GM19467 (cell line): Measurements from ENCODE around the gene BEND5.

ENCODE experiments used
- ATAC-seq: cut with Tn5 transposase; IDR thresholded peaks from one replicate; pipeline ENCODE4 v1.9.1; 2021; ENCODE audit warnings: mild to moderate bottlenecking, moderate library complexity; ENCODE audit not compliant: unreplicated experiment

The BEND5 gene, protein sequence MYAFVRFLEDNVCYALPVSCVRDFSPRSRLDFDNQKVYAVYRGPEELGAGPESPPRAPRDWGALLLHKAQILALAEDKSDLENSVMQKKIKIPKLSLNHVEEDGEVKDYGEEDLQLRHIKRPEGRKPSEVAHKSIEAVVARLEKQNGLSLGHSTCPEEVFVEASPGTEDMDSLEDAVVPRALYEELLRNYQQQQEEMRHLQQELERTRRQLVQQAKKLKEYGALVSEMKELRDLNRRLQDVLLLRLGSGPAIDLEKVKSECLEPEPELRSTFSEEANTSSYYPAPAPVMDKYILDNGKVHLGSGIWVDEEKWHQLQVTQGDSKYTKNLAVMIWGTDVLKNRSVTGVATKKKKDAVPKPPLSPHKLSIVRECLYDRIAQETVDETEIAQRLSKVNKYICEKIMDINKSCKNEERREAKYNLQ

DNA sequence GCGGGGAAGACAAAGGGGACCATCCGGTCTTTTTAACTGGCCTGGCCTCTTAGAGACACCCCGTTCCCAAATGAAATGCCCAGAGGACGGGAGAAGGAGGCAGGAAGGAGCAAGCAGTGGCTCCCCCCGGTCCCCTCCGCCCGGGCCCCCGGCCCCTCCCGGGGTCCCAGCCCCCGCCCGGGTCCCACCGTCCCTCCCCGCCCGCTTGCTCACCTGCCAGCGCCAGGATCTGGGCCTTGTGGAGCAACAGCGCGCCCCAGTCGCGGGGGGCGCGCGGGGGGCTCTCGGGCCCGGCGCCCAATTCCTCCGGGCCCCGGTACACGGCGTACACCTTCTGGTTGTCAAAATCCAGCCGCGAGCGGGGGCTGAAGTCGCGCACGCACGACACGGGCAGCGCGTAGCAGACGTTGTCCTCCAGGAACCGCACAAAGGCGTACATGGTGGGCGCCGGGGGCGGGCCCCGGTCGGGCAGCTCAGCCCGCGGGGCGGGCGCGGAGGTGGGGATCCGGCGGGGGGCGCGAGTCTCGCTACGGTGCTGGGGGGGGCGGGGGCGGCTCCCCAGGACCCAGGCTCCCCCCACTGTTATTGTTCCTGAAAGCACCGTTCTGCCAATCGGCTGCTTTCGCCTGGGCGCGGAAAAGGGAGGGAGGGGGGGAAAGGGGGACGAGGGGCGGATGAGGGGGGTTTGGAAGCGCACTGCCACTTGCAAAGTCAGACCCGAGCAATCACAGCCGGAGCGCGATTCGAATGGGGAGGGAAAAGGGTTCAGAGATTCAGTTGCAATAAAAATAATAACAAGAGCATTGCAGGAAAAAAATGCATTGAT is at the start of gene BEND5:
Gene BEND5 (minus strand): TSS at position 499 of the 826 bp plus-strand sequence. CDS start 60 bp downstream, at position 439.
- ATAC-seq, result no peak

DNA sequence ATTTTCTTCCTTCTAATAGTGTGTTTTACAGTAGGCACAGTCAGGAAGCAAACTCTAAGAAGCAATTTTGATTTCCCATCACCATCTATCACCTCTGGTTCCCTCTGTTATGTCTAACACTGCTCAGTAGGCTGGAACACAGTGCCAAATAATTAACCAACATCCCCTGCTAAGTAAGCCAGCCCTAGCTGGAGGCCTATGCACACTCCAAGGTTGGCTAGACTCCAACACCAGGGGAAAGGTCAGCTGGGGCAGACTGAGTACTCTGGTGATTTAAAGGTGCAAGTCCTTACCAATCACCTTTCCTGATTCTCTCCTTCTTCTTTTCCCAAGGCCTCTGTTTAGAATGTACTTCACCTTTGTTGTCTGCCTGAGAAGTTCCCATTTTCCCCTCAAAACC is 46.5 kb upstream of the BEND5 start:
- no peak for ATAC-seq

DNA sequence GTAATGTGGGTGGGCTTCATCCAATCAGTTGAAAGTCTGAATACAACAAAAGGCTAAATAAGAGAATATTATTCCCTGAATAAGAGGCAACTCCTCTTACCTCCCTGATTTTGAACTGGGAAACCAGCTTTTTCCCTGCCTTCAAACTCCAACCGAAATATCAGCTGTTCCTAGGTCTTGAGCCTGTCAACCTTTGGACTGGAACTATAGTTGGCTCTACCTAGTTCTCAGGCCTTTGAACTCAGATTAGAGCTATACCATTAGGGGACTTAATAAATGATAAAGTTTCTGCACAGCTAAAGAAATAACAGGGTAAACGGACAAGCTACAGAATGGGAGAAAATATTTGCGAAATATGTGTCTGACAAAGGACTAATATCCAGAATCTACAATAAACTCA is 43.8 kb upstream of the BEND5 start:
- ATAC-seq, result no peak

DNA sequence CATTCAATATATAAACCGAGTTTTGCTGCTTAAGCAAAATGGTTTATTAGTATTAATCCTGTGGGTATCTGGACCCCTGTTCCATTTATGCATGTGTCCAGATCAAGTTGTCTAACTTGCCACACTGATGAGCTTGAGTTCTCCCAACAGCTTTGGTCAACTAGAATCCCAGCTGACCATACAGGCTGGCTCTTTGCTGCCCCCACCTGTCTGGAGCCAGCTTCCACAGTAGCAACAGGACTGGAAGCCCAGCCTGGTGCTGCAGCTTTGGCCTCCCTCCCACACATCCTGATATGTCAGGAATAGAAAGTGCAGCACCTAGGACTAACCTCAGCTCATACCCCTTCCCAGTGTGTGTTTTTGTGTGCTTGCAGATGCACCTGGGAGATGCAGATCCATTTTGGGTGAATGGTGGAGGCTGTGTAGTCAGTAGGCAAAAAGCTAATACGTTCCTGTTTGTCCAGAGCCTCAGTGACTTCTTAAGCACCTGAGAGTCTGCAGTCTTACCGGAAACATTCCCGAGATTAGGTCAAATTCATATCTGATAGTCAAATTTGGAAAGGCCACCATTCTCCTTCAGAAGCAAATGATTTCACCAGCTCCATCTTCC is 40.9 kb upstream of the BEND5 start:
- ATAC-seq, result no peak

DNA sequence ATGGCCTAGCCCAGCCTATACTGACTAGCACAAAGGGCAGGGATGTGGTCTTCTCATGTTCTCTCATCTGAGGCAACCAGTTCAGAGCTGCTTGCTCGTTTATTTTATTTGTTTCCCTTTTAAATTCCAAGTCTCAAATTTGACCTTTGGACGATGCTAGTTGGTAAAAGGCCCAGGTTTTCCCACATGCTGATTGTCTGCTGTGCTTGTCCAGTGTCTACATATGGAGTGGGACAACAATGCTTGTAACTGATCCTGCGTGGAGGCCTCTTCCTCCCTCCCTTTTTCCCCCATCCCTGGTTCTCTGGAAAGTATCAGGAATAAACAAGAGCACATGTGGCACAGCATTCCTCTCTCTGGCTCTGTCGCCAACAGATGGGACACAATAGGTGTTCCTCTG is 34.0 kb upstream of the BEND5 start:
- no peak for ATAC-seq

DNA sequence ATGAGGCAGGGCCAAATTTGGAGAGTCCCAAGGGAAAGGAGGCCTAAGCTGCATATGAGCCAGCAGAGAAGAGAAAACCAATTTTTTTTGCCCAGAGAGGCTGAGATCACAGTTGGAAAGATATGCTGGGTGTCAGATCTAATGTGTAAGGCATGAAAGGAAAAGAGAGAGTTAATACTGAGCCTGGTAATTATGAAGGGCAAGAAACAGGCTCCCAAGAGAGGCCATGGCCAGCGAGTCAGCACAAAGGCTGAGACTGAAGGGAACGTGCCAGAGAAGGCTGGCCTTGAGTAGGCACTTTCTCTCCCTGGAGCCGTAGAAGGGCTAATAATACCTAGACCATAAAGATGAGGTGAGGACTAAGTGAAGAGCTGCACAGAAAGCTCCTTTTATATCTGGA is 31.8 kb upstream of the BEND5 start:
- ATAC-seq, result no peak

DNA sequence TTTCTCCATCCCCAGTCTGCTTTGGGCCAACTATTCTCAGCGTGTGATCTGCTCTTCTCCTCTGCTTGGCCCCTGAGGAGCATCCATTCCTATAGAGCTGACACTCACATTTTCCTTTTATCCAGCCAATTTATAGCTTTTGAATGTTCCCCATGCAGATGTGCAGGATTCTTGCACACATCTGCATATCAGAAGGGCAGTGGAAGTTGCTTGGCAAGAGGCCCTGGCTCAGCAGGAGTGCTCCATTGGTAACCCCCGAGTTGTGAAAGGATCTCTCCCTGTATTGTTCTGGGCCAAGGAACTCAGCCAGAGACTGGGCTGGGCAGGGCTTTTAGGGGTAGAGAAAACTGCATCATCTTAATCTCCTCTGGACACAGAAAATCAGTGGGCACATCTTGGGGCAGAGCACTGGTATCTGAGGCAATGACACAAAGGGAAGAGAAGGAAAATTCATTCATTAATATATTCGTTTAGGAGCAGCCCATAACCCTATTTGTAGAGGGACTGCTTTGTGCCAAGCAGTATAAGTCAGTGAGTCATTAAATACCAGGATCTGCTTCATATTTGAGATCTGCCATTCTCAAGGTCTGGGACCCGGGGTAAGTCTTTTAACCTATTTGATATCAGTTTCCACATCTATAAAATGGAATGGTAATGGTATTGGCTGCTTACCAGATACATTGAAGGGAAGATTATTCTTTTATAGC is 31.0 kb upstream of the BEND5 start:
- no peak for ATAC-seq

DNA sequence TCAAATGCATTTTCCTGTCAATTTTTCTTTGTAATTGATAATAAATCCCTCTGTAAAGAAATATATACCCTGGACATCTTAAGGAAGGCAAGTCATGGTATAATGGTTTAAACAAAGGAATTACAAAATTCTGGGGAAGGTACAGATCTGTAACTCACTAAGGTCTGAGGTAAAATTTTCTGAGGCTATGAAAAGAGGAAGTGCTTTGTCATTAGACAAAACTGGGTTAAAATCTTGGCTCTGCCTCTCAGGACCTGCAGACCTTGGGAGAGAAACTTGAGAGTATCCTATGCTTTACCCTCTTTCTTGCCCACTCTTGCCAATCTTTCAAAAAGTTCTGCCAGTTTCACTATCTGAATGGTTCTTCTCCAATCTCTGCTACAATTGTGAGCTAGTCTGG is 26.8 kb upstream of the BEND5 start:
- no peak for ATAC-seq

DNA sequence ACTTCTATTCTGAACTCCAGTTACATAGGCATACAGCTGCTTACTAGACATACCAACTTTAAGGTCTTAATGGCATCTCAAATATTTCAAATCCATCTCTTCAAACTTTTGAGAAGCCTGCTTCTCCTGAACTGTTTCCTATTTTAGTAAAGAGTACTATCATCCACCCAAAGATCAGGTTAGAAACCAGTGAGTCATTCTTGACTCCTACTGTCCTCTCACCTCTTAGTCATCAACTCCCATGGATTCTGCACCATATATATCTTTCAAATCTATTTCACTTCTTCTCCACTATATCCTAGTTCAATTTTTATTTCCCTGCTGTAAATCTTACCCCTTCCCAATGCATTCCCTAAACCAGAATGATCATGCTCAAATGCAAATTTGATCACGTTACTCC is 18.1 kb upstream of the BEND5 start:
- no peak for ATAC-seq

DNA sequence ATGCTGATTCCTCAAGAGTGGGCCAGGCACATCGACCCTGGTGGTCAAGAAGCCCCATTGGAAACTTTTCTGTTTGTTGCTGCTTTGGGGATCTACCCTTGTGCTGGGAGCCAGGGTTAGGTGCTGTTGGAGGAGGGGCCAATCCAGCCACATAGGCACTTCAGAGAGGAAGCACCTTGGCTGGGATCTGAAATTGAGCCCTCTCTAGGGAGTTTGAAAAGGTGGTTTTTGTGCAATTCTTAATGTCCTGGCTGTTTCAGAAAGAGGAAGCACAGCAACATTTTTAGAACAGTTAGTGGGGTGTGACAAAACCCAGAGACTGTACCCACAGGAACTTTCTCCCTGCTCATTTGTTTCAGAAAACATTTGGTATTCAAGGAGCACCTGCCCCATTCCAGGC is 17.2 kb upstream of the BEND5 start:
- ATAC-seq, result peak; percentile 74

DNA sequence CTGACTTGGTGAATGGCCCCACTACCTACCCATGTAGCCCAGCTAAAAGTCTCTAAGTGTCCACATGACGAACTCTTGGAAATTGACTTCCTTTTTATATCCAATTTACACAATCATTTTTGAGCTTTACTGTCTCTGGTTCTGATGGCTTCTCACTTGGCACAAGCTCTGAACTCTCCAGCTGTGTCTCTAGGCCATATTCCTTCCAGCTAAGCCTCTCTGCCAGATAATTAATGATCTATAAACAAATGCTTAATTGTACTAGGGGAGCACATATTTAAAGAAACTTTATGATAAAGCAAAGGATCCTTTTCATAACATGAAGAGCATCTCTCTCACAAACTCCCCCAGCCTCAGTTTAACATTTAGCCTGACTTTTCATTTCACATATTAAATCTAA is 16.3 kb upstream of the BEND5 start:
- no peak for ATAC-seq

DNA sequence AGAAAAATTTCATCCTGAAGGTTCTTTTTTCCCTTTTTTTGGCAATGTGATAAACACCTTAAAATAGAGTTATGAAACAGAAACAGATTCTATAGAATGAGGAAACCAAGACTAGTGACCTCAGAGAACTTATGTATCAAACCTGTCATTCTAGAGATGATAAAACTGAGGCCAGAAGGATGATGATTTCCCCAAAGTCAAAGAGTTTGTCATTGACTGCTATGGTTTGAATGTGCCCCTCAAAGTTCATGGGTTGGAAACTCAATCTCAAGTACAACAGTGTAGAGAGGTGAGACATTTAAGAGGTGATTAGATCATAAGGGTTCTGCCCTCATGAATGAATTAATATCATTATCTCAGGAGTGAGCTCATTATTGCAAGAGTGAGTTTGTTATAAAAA is 13.7 kb upstream of the BEND5 start:
- ATAC-seq, result no peak

DNA sequence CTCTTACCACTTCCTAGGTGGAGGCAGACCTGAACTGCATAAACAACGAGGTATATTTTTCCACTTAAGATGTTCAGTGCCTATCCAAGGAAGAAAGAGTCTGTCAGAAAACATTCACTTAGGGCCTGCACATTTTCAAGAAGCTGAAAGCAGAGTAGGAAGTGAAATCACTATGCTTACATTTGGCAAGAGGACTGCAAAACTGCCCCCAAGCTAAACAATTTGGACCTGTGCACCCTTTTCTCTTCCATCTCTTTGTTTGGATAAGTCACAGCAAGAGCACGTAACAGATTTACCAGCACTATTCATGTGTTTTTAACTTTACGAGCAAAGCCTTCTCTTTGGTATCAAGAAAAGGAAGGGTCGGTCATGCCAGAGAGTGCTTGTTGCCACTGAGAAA is 13.2 kb upstream of the BEND5 start:
- no peak for ATAC-seq

DNA sequence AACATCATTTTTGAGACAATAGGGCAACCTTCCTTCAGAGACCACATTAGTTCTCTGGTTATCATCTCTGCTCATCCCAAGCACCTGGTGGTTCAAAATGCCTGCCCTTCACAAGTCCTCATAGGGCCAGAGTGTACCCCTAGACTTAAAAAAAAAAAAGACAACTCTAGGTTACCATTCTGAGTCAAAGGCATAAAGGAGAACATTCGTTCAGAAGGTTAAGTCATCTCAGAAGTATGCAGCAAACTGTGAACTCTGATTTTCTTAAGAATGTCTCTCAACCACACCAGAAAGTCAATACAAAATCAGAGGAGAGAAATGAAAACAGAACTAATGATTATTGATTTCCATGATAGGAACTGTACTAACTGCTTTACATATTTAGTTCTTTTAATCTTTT is 9.2 kb upstream of the BEND5 start:
- no peak for ATAC-seq

DNA sequence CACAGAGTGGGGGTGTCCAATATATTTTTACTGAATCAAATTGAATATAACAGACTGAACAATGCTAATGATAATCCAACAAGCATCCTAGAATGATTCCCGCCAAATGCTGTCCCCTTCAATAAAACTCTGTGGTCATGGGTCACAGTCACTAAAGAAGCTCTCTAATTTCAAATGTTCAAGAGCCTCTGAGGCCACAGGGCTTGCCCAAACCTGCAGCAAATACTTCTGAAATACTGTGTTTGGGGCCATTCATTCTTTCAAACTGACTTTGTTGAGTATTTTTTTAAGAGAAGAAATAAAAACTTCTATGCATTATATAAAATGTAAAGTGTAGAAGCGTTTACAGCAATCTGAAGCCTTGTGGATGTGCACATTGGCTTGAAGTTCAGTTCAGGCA is 7.6 kb upstream of the BEND5 start:
- no peak for ATAC-seq

DNA sequence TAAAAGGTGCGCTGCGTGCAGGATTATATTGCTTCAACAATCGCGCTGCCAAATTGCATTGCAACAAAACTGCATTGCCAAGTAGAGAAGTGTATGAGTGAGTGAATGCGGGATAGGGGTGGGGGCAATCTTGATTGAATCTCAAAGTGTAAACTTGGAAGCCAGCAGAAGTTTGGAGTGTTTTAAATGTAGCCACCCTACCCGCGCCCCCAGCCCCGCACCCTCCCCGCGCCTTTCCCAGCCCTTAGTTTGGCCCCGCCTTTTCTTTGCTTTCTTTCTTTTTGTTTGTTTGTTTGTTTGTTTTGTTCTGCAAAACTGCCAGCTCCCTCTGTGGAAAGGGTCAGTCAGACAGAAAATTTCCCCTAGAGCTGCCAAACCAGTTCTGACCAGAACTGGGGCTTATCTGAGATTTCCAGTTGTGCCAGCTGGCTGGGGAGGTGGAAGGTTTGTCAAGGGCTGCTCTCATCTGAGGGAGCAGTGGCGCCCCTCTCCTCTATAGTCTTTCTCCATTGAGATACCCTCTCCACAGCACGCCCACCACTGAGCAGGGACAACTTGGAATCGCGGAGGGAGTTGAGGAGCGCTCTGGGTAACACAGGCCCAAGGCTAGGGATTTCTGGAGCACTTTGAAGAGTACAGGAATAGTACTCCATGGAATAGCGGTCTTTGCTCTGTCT is 666 bp upstream of the BEND5 start:
- ATAC-seq, result no peak

DNA sequence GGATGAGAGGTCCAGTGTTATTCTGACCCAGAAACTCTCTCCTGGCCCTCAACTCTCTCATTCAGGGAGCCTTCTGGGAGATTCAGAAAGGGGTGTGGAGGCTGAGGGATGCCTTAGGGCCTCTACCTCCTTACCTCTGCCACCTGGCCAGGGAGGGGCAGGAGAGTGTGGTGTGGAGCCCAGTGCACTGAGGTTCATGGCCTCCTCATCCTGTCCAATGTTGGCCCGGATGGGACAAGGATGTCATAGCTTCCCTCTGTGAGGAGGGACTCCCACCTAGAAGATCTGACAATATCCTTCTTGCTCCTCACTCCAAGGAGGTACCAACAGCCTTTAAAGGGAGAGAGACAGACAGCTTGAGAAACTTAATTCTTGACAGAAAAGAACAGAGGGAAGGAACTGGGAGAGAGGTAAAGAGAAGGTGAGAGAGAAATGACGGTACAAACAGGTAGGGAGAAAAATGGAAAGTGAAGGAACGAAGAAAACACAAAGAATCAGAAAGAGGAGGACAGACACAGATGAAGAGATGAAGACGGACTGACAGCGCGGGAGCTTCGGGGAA is 779 bp downstream of the BEND5 start:
- ATAC-seq, result no peak

DNA sequence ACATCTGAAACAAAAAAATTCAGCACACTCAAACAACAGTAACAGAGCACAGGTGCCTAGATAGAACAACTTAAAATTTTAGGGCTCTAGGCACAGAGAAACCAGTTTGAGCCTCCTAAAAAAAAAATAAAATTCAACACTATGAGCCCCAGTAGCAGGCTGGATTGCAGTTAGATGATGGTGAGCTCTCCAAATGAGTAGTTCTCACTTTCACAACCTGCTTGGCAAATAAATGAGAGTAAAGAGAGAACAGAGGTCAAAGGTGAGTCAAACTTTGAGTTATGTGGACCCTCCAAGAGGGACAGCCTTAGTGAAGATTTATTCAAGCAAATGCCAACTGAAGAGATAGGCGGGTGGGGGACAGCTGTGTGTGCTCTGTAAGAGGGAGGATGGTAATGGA is 3.6 kb downstream of the BEND5 start:
- no peak for ATAC-seq

DNA sequence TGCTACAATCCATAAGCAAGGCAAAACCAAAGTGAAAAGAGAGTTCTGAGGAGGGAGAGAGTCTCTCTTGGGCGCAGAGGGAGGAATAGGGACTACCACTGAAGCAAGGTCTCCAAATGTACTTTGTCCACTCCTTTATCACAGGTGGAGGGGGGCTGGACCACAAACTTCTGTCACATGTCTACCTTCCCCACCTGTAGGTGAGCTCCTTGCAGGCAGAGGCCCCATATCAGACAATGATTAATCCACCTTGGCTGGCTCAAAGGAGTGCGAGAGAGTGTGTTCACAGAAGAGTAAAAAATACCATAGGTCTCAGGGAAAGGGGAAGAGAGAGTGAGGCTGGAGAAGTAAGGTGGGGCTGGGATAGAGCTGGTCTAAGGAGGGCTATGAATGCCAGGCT is 4.5 kb downstream of the BEND5 start:
- ATAC-seq, result no peak

DNA sequence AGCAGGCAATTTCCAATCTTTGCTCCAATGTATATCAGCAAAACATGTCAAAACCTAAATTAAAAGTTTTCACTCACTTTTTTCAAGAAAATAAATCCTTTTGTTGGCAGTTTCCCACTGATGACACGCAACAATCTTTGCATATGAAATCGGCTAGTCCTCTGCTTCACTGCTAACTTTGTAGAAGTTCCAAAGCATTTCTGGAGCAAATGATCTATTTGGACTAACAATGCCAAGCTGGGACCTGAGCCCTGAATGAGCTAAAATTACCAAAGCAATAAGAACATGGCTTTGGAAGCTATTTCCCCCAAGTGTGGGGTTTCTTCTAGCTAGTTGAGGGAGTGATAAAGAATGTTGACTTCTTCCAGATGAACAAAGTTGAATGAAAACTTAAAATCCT is 5.1 kb downstream of the BEND5 start:
- no peak for ATAC-seq
